ENCODE results near the gene GOLM1. TPM values are rescaled to one million over a fixed set of nuclear protein-coding genes. Genes with fewer than 3 reads are reported as not detected.
"Not testable (repeated sequence)": the region's sequence is repeated elsewhere in the genome, so short reads cannot be mapped to it uniquely, and the experiment has no call there.

Gene GOLM1
- 4.2 TPM for total RNA-seq
- long read RNA-seq, partial matches to known transcripts: 0 of 2 reads
- long read RNA-seq, other reads (novel, unspliced or antisense): 1 of 2 reads

- intact Hi-C loops (cut with DNase I): no loop called here
- peak; percentile 80 for ATAC-seq
- peak; percentile 79 for DNase-seq (ENCODE audit: missing footprints)
These were observed at the start of gene GOLM1 for GRCh38 chr9:86098824-86099700. TSS of gene GOLM1 (minus strand) at chr9:86099558. CDS start at chr9:86079320, 20,238 bp downstream.

GRCh38 chr9:86146671-86147070, 47.3 kb upstream of the GOLM1 start:
- intact Hi-C loops (cut with DNase I); ATAC-seq; DNase-seq (ENCODE audit: missing footprints): not testable (repeated sequence)

GRCh38 chr9:86145960-86146359, 46.6 kb upstream of the GOLM1 start:
- ATAC-seq; intact Hi-C loops (cut with DNase I): not testable (repeated sequence)

GRCh38 chr9:86142973-86143372, 43.6 kb upstream of the GOLM1 start:
- ATAC-seq (no peak), DNase-seq (ENCODE audit: missing footprints) (no peak)
- intact Hi-C loops (cut with DNase I): no loop called here

More at GRCh38 chr9:86145960-86146359, 46.6 kb upstream of the GOLM1 start:
- not testable (repeated sequence) for DNase-seq (ENCODE audit: missing footprints)

GRCh38 chr9:86141843-86142242, 42.5 kb upstream of the GOLM1 start:
- no peak for DNase-seq (ENCODE audit: missing footprints)
- intact Hi-C loops (cut with DNase I): no loop called here

GRCh38 chr9:86135371-86135770, 36.0 kb upstream of the GOLM1 start:
- no peak for DNase-seq (ENCODE audit: missing footprints)
- no peak for ATAC-seq
- intact Hi-C loops (cut with DNase I): no loop called here

More at GRCh38 chr9:86141843-86142242, 42.5 kb upstream of the GOLM1 start:
- ATAC-seq: no peak

GRCh38 chr9:86134361-86134760, 35.0 kb upstream of the GOLM1 start:
- ATAC-seq (no peak), DNase-seq (ENCODE audit: missing footprints) (no peak)
- intact Hi-C loops (cut with DNase I): no loop called here

- DNase-seq (ENCODE audit: missing footprints): no peak
- no peak for ATAC-seq
- intact Hi-C loops (cut with DNase I): no loop called here
These were observed 29.0 kb upstream of the GOLM1 start for GRCh38 chr9:86128235-86128822.

GRCh38 chr9:86126998-86127972, 27.9 kb upstream of the GOLM1 start:
- peak; percentile 59 for ATAC-seq
- peak; percentile 71 for DNase-seq (ENCODE audit: missing footprints)
- intact Hi-C loops (cut with DNase I): no loop called here

GRCh38 chr9:86122311-86122710, 23.0 kb upstream of the GOLM1 start:
- intact Hi-C loops (cut with DNase I): no loop called here
- no peak for DNase-seq (ENCODE audit: missing footprints)
- no peak for ATAC-seq

- intact Hi-C loops (cut with DNase I): no loop called here
- no peak for DNase-seq (ENCODE audit: missing footprints)
- no peak for ATAC-seq
These were observed 20.1 kb upstream of the GOLM1 start for GRCh38 chr9:86119457-86119856.

GRCh38 chr9:86116425-86116824, 17.1 kb upstream of the GOLM1 start:
- ATAC-seq: no peak
- DNase-seq (ENCODE audit: missing footprints): no peak
- intact Hi-C loops (cut with DNase I): no loop called here

- ATAC-seq: no peak
- intact Hi-C loops (cut with DNase I): no loop called here
- DNase-seq (ENCODE audit: missing footprints): no peak
These were observed 16.5 kb upstream of the GOLM1 start for GRCh38 chr9:86115886-86116285.

- DNase-seq (ENCODE audit: missing footprints) (no peak), ATAC-seq (no peak)
- intact Hi-C loops (cut with DNase I): no loop called here
These were observed 12.7 kb upstream of the GOLM1 start for GRCh38 chr9:86112057-86112456.

GRCh38 chr9:86102626-86103025, 3.3 kb upstream of the GOLM1 start:
- intact Hi-C loops (cut with DNase I): no loop called here
- no peak for DNase-seq (ENCODE audit: missing footprints)
- ATAC-seq: no peak

GRCh38 chr9:86099701-86100364, 475 bp upstream of the GOLM1 start:
- peak; percentile 58 for ATAC-seq
- intact Hi-C loops (cut with DNase I): no loop called here
- peak; percentile 76 for DNase-seq (ENCODE audit: missing footprints)

GRCh38 chr9:86097510-86098224, 1.7 kb downstream of the GOLM1 start:
- intact Hi-C loops (cut with DNase I): no loop called here
- ATAC-seq (no peak), DNase-seq (ENCODE audit: missing footprints) (no peak)

GRCh38 chr9:86096386-86096785, 3.0 kb downstream of the GOLM1 start:
- ATAC-seq (no peak), DNase-seq (ENCODE audit: missing footprints) (no peak)
- intact Hi-C loops (cut with DNase I): no loop called here
